GM18511 (cell line): ENCODE results near the gene NPPB.

ENCODE experiments used
- ATAC-seq: cut with Tn5 transposase; IDR thresholded peaks from one replicate; pipeline ENCODE4 v1.9.1; 2021; ENCODE audit warnings: mild to moderate bottlenecking, moderate library complexity; ENCODE audit not compliant: unreplicated experiment

Gene NPPB

DNA sequence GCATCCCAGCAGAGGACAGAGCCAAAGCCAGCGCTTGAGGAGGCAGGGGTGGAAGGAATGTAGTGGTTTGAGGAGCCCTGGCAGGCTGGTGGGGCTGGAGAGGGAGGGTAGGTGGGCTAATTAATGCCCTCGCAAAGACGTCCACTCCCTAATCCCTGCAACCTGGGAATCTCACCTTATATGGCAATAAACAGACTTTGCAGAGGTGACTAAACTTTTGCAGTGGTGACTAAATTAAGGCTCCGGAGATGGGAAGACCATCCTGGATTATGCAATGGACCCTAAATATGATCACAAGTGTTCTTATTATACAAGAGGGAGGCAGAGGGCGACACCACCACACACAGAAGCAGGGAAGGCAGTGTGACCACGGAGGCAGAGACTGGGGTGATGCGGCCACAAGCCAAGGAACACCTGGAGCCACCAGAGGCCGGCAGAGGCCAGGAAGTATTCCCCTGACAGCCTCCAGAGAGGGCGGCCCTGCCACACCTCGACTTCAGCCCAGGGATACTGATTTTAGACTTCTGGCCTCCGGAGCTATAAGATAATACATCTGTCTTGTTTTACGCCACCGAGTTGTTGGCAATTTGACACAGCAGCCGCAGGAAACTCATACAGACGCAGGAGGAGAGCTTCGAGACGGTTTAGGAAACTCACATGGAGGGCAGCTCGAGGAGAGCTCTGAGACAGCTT, 23.1 kb upstream of the NPPB start:
- ATAC-seq: no peak

GRCh38 chr1:11880911-11881748, 22.4 kb upstream of the NPPB start:
- no peak for ATAC-seq

- ATAC-seq: no peak
Measured at GRCh38 chr1:11880181-11880575, 21.4 kb upstream of the NPPB start.

DNA sequence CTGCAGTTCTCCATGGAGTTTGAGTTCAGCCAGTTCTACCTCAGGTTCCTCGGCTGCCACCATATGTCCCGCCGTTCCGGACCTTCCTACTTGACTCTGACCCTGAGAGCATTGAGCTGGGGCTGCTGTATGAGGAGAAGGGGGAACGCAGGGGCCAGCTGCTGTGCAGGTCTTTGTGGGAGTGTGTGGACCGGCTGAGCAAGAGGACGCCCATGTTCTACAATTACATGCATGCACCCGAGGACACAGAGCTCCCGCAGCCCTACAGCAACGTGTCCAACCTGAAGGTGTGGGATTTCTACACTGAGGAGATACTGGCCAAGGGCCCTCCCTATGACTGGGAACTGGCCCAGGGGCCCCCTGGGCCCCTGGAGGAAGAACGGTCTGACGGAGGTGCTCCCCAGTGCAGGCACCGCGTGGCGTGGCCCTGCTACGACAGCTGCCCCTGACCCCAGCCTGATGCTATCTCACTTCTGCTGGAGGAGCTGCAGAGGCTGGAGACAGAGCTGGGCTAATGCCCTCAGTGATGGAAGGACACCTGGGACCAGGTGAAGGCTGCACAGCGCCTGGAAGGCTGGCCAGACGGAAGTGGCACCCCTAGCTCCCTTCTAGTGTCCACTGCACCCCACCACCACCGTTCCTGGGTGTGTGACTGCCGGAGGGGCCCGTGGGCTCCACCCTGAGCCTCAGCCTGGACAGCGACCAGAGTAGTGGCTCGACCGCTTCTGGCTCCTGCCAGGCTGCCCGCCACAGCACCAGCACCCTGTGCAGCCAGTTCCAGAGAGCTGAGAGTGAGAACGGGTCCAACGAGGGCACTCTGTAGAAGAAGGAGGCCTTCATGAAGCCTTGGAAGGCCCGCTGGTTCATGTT, 20.8 kb upstream of the NPPB start:
- no peak for ATAC-seq

- ATAC-seq: no peak
Measured at GRCh38 chr1:11878891-11879190, 20.1 kb upstream of the NPPB start.

- ATAC-seq: no peak
Measured at GRCh38 chr1:11878081-11878890, 19.5 kb upstream of the NPPB start.

- ATAC-seq: no peak
Measured at GRCh38 chr1:11877074-11877473, 18.3 kb upstream of the NPPB start.

GRCh38 chr1:11875094-11875493, 16.3 kb upstream of the NPPB start:
- no peak for ATAC-seq

DNA sequence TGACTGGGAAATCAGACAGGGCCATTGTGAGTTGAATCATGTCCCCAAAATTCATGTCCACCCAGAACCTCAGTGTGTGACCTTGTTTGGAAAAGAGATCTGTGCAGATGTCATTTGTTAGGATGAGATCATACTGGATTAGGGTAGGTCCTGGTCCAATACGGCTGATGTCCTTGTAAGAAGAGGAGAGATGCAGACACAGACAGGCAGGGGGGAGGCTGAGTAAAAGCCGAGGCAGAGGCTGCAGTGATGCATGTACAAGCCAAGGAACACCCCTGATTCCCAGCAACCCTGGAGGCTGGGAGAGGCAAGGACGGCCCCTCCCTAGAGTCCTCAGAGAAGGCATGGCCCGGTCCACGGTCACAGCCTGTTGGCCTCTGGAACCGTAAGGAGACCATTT, 15.9 kb upstream of the NPPB start:
- ATAC-seq: no peak

- ATAC-seq: no peak
Measured at GRCh38 chr1:11874258-11874562, 15.5 kb upstream of the NPPB start.

GRCh38 chr1:11873395-11874257, 14.9 kb upstream of the NPPB start:
- ATAC-seq: no peak

- no peak for ATAC-seq
Measured at GRCh38 chr1:11872545-11872944, 13.8 kb upstream of the NPPB start.

GRCh38 chr1:11869650-11870207, 11.0 kb upstream of the NPPB start:
- no peak for ATAC-seq

DNA sequence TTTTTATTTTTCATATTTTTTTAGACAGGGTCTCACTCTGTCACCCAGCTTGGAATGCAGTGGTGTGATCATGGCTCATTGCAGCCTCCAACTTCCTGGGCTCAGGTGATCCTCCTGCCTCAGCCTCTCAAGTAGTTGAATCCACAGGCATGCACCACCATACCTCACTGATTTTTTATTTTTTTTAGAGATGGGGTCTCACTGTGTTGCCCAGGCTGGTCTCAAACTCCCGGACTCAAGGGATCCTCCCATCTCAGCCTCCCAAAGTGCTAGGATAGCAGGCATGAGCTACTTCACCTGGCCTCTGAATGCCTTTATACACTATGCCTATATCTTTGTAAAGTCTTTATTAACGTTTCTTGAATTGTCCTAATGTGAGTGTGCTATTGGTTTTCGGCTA, 10.4 kb upstream of the NPPB start:
- no peak for ATAC-seq

DNA sequence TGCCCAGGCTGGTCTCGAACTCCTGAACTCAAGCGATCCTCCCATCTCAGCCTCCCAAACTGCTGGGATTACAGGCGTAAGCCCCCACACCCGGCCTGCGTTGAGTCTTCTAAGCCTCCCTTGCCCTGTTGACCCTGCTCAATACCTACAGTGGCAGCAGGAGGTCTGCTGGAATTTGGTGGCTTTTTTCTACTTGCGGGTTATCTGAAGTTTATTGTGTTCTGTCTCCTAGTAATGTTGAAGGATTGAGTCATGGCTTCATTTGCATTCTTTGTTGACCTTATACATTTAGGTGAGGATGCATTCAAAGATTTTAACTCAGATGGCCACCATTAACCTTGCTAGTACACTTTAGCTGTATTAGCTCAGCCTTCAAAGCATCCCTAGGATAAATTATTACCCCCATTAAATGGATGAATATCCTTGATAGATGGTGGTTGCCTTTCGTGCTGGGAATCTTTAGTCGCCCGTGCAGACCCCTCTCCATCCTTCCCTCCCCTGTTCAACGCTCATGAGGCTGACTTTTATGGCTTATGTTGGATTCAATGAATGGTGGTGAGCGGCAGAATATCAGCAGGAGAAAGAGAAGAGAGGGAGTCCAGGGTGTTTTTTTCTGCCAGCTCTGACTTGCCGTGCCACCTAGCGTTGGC, 9.7 kb upstream of the NPPB start:
- no peak for ATAC-seq

DNA sequence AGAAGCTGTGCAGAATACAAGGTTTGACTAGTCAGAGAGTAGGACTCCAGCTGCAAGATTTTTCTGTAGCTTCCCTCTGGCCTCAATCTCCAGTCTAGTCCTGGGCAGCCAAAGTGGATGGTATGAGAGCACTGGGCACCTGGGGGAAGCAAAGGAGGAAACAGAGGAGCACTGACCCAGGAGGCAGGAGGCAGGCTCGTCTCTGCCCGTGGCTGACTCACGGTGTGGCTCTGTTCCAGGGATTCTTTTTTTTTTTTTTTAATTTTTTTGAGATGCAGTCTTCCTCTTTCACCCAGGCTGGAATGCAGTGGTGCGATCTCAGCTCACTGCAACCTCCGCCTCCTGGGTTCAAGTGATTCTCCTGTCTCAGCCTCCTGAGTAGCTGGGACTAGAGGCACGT, 4.1 kb upstream of the NPPB start:
- no peak for ATAC-seq

- no peak for ATAC-seq
Measured at GRCh38 chr1:11860587-11860986, 1.8 kb upstream of the NPPB start.

DNA sequence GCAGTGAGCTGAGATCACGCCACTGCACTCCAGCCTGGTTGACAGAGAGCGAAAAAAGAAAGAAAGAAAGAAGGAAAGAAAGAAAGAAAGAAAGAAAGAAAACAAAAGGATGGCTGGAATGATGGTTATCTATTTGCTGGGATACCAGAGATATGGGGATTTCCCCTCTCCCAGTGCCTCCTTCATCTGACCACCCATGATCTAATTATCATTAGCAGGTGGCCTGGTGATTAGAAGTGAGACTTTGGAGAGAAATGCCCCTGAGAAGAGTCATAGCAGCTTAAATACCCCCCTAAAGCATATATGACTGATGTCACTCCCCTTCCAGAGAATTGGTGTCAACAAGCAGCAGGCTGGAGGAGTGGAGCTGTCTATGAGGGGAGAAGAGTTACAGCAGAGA, 1.3 kb upstream of the NPPB start:
- no peak for ATAC-seq
